ENCODE measurements around the gene ZNF503. TPM values are rescaled to one million over a fixed set of nuclear protein-coding genes. Genes with fewer than 3 reads are reported as not detected.

Gene ZNF503
- total and polyA plus RNA-seq, 10 of the 15 experiments (the other 5 are each of a cell fraction or from before 2014, with no cell fraction given), result 0.05 to 1.1 (median 0.11) TPM; not detected in 1

DNA sequence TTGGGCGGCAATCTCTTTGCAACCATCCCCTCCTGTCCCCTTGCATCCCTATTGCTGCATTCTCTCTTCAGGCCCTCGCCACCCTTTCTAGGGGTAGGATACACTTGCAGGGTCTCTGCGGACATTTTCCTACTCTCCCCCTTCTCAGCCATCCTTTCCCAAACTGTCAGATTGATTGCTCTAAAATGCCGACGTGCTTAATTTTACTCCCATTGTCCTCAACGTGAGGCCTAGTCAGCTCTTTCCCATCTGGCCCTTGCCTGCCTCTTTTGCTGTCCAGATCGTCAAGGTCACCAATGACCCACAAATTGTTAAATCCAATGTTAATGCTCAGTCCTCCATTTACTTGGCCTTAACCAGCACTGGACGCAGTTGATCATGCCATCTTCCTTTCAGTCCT is 17.1 kb upstream of the ZNF503 start (continued):
- no peak for TF ChIP-seq SIN3A (IDR thresholded peaks at IDR 0.05; ENCODE audit: low read depth, low read length)
- TF ChIP-seq, protein P1, sequence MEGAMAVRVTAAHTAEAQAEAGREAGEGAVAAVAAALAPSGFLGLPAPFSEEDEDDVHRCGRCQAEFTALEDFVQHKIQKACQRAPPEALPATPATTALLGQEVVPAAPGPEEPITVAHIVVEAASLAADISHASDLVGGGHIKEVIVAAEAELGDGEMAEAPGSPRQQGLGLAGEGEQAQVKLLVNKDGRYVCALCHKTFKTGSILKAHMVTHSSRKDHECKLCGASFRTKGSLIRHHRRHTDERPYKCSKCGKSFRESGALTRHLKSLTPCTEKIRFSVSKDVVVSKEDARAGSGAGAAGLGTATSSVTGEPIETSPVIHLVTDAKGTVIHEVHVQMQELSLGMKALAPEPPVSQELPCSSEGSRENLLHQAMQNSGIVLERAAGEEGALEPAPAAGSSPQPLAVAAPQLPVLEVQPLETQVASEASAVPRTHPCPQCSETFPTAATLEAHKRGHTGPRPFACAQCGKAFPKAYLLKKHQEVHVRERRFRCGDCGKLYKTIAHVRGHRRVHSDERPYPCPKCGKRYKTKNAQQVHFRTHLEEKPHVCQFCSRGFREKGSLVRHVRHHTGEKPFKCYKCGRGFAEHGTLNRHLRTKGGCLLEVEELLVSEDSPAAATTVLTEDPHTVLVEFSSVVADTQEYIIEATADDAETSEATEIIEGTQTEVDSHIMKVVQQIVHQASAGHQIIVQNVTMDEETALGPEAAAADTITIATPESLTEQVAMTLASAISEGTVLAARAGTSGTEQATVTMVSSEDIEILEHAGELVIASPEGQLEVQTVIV (IDR thresholded peaks at IDR 0.05; ENCODE audit: borderline replicate concordance, partially characterized antibody), result no peak
- TF ChIP-seq LARP7 (IDR thresholded peaks at IDR 0.05), result no peak
- TF ChIP-seq HCFC1 (IDR thresholded peaks at IDR 0.05; ENCODE audit: low read length), result no peak
- TF ChIP-seq RCOR1 (conservative IDR thresholded peaks at IDR 0.05; ENCODE audit: low read depth, low read length), result no peak
- TF ChIP-seq, protein P2, sequence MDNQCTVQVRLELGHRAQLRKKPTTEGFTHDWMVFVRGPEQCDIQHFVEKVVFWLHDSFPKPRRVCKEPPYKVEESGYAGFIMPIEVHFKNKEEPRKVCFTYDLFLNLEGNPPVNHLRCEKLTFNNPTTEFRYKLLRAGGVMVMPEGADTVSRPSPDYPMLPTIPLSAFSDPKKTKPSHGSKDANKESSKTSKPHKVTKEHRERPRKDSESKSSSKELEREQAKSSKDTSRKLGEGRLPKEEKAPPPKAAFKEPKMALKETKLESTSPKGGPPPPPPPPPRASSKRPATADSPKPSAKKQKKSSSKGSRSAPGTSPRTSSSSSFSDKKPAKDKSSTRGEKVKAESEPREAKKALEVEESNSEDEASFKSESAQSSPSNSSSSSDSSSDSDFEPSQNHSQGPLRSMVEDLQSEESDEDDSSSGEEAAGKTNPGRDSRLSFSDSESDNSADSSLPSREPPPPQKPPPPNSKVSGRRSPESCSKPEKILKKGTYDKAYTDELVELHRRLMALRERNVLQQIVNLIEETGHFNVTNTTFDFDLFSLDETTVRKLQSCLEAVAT (IDR thresholded peaks at IDR 0.05), result no peak
- no peak for TF ChIP-seq MTA3 (IDR thresholded peaks at IDR 0.05; ENCODE audit: borderline replicate concordance, low read length)
- no peak for TF ChIP-seq RB1 (IDR thresholded peaks at IDR 0.05; ENCODE audit: borderline replicate concordance)

DNA sequence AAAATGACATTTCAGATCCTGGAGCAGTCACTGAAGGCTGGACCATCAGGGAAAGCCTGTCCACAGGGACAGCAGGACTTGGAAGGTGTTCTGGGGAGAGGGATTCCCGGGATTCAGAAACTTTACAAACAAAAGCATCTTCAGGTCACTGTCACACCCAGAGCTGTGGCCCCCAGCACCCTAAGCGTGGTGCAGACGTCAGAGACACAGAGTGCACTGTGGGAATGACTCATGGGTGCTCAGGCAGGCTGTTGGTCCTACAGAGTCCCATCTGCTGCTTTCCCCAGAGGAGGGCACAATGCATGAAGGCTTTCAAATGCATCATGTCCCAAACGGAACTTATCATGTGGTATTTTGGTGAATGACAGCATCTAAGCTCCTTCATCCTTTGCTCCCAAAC is 16.7 kb upstream of the ZNF503 start:
- in situ Hi-C loops (cut with MboI), result no loop called here
- no peak for DNase-seq (ENCODE audit: low read depth, low spot score)
- peak; percentile 69 for ATAC-seq
- ChIA-PET SMC1A (ENCODE audit: uncharacterized antibody, unreplicated experiment) (interaction anchor here (3.7 kb wide), 1 partner anchor 11 kb away, joined by 16 read pairs; no protein-coding TSS in a partner anchor), CTCF (interaction anchor here (0.8 kb wide), 1 partner anchor 70 kb away, joined by 3 read pairs; no protein-coding TSS in a partner anchor), POLR2A (no interaction called here), RAD21 (ENCODE audit: unreplicated experiment) (no interaction called here)
- Histone ChIP-seq H3K4me3 (no peak overlapping the region), H3K4me2 (ENCODE audit: control insufficient read depth, insufficient read depth) (no peak overlapping the region), H3K36me3 (ENCODE audit: control insufficient read depth in 2 of 2, insufficient read depth in 2 of 2, low read length in 1 of 2) (no peaks in the 10 kb centered on the region), H3K27me3 (replicated peaks in 1 of 2; ENCODE audit: control insufficient read depth in 2 of 2, insufficient read depth in 2 of 2, low read length in 1 of 2) (no peaks in the 10 kb centered on the region; a peak in 1 of 4 replicates), H3K4me1 (ENCODE audit: control insufficient read depth, insufficient read depth, low read length) (no peaks in the 10 kb centered on the region), H4K20me1 (ENCODE audit: control insufficient read depth, insufficient read depth) (no peaks in the 10 kb centered on the region), H3K9ac (ENCODE audit: control insufficient read depth, insufficient read depth, low read length) (no peak overlapping the region), H2AFZ (ENCODE audit: control insufficient read depth, low read depth, low read length) (no peak overlapping the region), H3K27ac (ENCODE audit: control insufficient read depth, insufficient read depth) (no peak overlapping the region), H3K79me2 (ENCODE audit: control insufficient read depth, insufficient read depth, low read length) (no peaks in the 10 kb centered on the region), H3K9me3 (replicated peaks; ENCODE audit: control insufficient read depth, insufficient read depth, low read length) (no peaks in the 10 kb centered on the region)
- BruUV-seq (replicated peaks), result no TSS peak
- FAIRE-seq, result no peak
- WGBS (ENCODE audit: insufficient coverage, insufficient replicate concordance, low lambda C conversion rate, missing lambda C conversion rate), result 7% methylated on average over 4 of the region's 4 CpGs
- intact Hi-C loops (cut with micrococcal nuclease; ENCODE audit: unreplicated experiment), result no loop called here
- TF ChIP-seq, protein P3, sequence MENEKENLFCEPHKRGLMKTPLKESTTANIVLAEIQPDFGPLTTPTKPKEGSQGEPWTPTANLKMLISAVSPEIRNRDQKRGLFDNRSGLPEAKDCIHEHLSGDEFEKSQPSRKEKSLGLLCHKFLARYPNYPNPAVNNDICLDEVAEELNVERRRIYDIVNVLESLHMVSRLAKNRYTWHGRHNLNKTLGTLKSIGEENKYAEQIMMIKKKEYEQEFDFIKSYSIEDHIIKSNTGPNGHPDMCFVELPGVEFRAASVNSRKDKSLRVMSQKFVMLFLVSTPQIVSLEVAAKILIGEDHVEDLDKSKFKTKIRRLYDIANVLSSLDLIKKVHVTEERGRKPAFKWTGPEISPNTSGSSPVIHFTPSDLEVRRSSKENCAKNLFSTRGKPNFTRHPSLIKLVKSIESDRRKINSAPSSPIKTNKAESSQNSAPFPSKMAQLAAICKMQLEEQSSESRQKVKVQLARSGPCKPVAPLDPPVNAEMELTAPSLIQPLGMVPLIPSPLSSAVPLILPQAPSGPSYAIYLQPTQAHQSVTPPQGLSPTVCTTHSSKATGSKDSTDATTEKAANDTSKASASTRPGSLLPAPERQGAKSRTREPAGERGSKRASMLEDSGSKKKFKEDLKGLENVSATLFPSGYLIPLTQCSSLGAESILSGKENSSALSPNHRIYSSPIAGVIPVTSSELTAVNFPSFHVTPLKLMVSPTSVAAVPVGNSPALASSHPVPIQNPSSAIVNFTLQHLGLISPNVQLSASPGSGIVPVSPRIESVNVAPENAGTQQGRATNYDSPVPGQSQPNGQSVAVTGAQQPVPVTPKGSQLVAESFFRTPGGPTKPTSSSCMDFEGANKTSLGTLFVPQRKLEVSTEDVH (IDR thresholded peaks at IDR 0.05; ENCODE audit: low read depth, partially characterized antibody), result no peak
- TF ChIP-seq ZNF24 (IDR thresholded peaks at IDR 0.05) (no peak), BMI1 (IDR thresholded peaks at IDR 0.05; ENCODE audit: borderline replicate concordance) (no peak), TBL1XR1 (IDR thresholded peaks at IDR 0.05; ENCODE audit: low read depth, low read length) (no peak), MEF2B (IDR thresholded peaks at IDR 0.05; ENCODE audit: partially characterized antibody, poor library complexity, severe bottlenecking) (no peak), BACH1 (IDR thresholded peaks at IDR 0.05; ENCODE audit: borderline replicate concordance) (no peak), MTA3 (IDR thresholded peaks at IDR 0.05; ENCODE audit: borderline replicate concordance, low read length) (no peak), YY1 (IDR thresholded peaks at IDR 0.05; ENCODE audit: low read depth, low read length) (no peak), RCOR1 (conservative IDR thresholded peaks at IDR 0.05; ENCODE audit: low read depth, low read length) (no peak)

Data from GM12878 (cell line).